NOMO-1 treated with dmso at 0.1 percent for 144 hours (cell line): ENCODE measurements around the gene PTBP3.

Source experiments
- DNase-seq: peaks from one replicate; lab custom pipeline; 2025; ENCODE audit not compliant: unreplicated experiment; lab: John Stamatoyannopoulos, UW

The PTBP3 gene

DNA sequence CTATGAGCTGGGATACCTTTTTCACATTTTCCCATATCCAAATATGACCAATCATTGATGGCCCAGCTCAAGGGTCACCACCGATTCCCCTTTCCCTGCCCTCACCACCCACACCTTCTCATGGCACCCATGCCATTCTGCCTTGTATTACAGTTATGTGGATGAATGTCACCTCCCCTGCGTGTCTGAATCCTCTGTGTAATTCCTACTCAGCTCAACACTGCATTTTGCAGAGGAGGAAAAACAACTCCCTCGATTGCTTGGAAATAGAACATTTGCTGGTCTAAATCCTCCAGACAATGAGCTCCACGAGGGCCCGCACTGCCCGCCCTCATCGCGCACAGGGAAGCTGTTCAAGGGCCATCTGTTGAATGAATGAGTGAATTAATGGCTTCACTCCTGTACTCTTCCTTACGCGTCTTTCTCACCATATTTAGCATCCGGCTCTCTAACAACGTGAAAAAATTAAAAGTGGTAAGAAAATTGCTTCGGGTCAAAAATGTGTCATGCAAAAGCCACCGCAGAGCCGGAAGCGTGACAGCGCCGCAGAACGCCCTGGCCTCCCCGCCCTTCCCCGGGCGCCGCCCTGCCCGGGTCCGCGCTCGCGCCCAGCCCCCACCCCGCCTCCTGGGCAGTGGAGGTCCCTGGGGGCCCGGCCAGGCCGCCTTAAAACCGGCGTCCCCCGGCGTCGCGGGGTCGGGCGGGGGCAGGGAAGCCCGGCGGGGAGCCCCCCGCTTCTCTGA, 159.0 kb downstream of the PTBP3 start:
- peak; percentile 85 for DNase-seq

DNA sequence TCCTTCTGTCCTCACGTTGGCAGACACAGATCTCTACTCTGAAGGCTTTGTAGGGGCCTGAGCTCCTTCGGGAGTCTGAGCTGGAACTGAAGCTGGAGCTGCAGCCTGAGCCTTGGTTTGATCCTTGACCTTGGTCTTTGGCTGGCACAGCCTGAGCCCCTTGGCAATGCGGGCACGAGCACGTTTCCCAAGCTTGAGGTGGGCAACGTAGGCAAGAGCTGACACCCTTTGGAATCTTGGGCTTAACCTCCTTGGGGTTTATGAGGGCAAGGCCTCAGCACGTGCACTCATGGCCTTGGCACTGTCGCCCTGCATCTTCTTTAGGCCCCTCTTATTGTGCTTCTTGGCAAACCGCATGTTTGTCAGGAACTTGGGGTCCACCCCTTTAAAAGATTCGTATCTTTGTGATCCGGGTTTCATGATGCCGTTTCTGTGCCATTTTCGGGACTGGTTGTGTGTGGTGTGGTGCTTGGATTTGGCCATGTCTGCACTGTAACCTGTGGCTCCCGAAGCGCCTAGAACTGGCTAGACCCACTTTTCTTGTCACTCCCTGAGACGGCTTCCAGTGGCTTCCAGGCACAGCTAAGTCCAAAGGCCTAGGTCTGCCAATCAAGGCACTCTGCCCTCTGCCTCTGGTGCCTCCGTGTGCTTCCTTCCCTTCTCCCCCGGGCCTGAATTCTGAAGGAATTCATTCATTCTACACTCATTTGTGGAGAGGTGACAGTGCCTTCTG, 159.8 kb downstream of the PTBP3 start:
- DNase-seq, result no peak

DNA sequence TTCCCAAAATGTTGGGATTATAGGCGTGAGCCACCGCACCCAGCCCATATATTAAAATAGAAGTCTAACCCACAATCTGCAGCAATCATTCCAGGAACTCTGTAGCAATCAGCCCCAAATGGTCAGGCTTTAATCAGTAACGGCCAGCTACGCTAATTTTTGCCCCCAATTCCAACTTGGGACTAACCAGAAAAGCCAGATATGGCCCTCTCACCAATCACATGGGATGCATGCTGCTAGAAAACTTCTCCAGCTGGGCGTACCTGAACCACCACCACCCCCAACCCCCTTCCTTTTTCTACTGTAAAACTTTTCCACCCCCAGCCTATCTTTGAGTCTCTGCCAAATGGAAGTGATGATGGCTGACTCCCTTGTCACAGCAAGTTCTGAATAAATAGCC, 162.5 kb downstream of the PTBP3 start:
- DNase-seq, result no peak

DNA sequence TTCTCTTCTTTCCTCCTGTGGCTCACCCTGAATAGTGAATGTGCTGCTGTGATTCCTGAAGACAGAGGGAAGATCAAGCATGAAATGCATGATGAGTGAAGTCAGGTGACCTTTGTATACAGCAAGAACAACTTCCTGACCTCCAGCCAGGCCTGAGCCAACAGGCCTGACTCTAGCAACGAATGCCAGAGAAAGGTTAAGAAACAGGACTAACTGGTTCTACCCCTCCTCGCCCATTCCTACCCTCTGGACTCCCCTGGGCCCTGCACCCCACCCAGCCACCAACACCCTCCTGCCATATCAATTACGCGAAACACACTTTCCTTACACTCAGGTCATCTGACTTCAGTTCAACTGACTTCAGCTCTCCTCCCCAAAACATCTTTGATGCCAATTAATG, 163.2 kb downstream of the PTBP3 start:
- DNase-seq, result no peak

DNA sequence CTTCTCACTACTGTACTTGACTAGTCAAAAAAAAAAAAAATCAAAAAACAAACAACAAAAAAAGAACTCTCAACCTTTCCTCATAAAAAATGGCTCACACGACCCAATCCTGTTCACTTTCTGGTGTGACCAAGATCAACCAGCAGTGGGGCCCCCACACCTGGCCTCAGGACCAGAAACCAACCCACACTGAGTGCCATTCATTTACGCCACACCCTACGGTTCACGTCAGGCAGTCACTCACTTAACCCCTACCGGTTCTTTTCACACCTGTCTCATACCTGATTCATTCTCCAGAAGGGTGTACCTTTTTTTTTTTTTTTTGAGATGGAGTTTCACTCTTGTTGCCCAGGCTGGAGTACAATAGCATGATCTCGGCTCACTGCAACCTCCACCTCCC, 164.1 kb downstream of the PTBP3 start:
- no peak for DNase-seq

DNA sequence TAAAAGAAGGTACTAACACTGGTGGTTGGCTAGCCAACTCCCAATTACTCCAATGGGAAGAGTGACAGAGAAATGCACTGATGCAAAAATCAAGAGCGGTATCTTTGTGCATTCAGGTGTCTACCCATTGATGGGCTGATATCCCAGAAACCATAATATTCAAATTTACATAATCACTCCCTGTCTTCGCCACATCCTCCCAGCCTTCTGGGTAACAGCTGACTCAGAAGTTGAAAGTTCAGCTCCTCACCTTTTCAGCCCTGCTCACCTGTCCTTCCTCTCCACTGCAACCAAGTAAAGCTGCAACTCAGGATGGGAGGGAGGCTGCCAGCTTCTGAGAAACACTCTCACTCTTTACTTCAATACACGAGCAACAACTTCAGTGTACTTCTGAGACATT, 165.2 kb downstream of the PTBP3 start:
- no peak for DNase-seq
